HTERT RPE-1 (cell line): ENCODE results near the gene SGIP1.

Source experiments
- in situ Hi-C: fragments of 300-500 bp; cut with MboI; formaldehyde crosslinking; loops from 4 replicates; pipeline ENCODE4 v1.14.3; 2020; ENCODE audit warnings: low sequenced_read_pairs

SGIP1 gene

DNA sequence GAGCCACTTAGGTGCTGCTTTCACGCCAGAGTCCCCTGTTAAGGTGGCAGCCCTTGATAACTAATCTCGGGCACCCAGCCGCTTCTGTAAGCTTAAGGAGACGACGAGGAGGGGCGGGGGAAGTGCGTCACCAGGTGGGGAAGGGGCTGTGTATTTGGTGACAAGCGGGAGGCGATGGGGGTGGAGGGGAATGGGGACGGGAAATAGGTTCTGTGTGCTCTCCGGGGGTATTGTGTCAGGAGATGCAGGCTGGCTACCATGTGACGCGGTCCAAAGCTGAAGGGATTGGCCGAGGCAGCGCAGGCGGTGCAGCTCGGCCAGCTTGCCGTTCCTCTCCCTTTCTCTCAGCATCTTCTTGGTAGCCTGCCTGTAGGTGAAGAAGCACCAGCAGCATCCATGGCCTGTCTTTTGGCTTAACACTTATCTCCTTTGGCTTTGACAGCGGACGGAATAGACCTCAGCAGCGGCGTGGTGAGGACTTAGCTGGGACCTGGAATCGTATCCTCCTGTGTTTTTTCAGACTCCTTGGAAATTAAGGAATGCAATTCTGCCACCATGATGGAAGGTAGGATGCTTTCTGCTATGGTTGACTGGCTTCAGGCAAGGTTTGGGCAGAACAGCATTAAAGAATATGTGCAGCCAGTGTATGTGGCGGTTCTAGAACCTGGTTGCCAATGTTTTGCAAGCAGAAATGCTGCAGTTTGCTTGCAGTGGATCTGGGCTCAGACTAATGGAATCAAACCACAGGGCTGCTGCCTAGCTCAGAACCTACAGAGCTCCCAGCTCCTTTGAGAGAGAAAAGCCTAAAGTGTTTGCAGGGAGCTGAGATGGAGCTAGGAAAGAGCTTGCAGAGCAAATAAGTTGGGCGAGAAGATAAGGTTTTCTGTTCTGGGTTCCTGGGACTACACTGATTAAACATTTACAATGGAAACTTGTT, at the start of gene SGIP1:
Gene SGIP1 (plus strand): TSS at position 350 of the 937 bp plus-strand sequence. CDS start 206 bp downstream, at position 556.
- in situ Hi-C loops = no loop called here

DNA sequence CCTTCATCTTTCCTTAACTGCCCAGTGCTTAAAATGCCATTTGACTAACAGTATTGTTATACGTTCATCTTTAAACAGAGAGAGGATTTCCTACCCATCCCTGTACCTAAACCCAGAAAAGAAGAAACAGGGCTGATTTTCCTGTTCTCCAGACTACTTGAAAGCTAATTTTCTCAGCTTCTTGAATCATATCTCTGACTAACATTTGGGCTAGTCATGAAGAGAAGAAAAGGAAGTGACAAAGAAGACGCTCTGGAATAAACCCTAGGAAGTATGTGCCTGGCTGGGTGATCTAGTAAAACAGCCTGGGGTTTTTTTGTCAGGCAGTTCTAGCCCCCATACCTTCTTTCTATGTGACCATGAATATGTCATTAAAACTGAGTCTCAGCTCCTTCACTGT, 44.8 kb upstream of the SGIP1 start:
- in situ Hi-C loops = no loop called here

DNA sequence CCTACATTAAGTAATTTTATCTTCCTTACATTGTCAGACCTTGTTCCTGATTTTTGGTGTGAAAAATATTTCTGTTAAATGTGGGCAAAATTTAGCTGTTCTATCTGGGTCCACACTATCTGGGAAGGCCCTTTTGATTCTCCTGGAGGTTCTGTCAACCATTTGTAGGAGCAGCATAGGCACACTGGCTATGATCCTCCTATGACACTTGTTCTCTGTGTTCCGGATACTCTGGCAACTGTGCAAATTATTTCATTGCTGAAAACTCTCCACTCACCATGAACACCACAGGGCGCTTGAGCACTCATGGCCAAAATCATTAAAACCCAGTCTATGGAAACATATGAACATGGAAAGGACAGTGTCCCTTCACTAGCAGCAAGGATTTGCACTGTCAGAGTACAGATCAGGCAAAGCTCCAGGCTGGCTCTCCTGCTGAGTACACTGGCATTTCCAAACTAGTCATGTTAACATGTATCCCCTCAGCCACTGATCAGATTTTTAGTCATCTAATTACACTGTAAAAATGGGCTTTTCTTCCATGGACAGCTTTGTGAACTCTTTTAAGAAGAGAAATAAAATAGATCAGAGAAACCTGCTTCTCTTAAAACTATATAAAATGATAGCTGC, 43.9 kb upstream of the SGIP1 start:
- in situ Hi-C loops = no loop called here

- in situ Hi-C loops = no loop called here
These were observed 43.1 kb upstream of the SGIP1 start for GRCh38 chr1:66490816-66491215.

GRCh38 chr1:66492424-66492823, 41.5 kb upstream of the SGIP1 start:
- in situ Hi-C loops = no loop called here

DNA sequence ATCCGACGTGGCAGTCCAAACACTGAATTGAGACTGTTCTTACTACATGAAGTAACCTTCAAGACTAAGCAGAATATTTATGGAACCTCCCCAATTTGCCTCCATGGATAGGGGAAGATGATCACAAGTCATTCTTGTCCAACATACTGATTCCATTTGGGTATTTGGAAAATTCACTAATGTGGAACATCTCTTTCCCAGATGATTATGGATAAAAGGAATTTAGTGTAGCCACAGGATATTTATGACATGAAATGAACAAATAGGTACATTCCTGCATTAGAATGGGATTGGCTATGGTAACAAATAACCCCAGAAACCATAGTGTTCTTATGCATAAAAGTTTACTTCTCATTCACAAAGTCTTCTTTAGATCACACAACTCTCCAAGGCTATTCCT, 40.2 kb upstream of the SGIP1 start:
- in situ Hi-C loops = no loop called here

- in situ Hi-C loops = no loop called here
These were observed 39.5 kb upstream of the SGIP1 start for GRCh38 chr1:66494482-66494881.

- in situ Hi-C loops = no loop called here
These were observed 38.5 kb upstream of the SGIP1 start for GRCh38 chr1:66495495-66495894.

DNA sequence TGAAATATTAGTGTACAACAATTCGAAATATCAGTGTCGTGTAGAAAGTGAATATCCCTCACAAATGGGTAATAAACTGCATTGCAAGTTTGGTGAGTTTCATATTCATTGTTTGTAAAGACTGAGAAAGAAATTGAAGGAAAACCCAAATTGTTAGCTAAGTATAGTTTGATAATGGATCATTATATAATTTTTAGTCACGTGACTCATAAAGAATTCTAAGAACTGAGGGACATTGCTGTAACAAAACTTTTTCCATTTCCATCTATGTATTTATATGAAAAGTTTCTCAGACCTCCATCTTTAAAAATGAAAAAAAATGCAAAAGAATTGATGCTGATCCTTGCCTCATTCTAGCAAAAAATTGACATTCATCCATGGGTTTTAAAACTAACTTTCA, 36.0 kb upstream of the SGIP1 start:
- in situ Hi-C loops = no loop called here

DNA sequence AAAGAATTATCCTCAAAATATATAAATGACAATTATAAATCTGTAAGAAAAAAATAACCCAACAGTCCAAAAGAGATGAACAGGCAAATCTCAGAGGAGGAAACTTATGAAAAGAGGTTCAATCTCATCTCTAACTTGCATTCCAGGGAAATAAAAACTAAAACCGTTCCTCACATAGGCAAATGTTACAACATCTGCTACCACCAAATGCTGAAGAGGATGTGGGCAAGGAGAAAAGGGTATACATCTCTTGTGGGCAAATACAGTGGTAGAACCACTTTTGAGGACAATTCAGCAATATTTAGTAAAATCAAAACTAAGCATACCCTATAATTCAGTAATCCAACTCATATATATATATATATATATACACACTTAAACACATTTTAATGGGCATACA, 33.7 kb upstream of the SGIP1 start:
- in situ Hi-C loops = no loop called here

- in situ Hi-C loops = no loop called here
These were observed 31.9 kb upstream of the SGIP1 start for GRCh38 chr1:66502086-66502485.

- in situ Hi-C loops = no loop called here
These were observed 30.0 kb upstream of the SGIP1 start for GRCh38 chr1:66503841-66504470.

- in situ Hi-C loops = no loop called here
These were observed 28.1 kb upstream of the SGIP1 start for GRCh38 chr1:66505671-66506392.

DNA sequence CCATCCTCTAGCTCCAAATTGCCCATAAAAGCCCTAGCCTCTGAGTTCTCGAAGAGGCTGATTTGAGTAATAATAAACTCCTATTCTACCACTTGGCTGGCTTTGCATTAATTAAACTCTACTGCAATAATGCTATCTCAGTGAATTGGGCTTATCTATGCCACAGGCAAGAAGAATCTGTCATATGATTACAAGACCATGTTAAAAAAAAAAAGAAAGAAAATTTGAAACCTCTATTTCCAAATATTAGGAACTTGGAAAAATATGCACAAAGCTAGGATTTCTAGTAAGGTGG, 27.6 kb upstream of the SGIP1 start:
- in situ Hi-C loops = no loop called here

DNA sequence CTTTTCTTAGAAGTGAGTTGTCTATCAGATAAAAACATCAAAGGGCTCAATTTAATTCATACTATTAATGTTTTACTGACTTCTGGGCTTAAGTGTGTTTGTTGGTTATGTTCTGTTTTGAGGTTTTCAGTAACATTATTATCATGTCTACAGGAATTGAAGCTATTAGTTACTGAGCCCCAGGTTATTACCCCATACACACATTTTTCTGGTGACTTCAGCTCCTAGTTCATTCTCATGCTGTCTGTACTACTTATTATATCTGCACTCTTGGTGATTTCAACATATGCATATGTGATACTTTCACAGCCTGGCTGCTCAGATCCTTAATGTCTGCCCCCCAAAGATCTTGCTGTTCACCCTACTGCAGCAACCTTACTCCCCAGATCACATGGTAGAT, 27.0 kb upstream of the SGIP1 start:
- in situ Hi-C loops = no loop called here

DNA sequence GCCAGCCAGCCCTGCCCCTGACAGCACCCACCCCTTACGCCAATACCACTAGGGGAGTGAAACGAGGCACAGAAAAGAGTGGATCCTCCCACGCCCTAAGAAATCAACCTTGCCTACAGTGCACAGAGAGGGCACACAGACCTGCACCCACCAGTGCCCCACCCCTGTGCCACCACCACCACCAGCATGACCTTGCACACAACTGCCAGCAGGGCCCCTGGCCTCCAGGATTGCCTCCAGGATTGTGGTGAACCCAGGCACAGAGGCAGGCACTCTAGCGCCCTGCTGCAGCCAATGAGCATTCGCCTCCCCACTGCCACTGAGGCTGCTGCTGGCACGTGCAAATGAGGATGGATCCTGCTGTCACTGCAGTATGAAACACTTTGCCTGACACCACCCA, 23.5 kb upstream of the SGIP1 start:
- in situ Hi-C loops = no loop called here

- in situ Hi-C loops = no loop called here
These were observed 22.8 kb upstream of the SGIP1 start for GRCh38 chr1:66511118-66511517.

DNA sequence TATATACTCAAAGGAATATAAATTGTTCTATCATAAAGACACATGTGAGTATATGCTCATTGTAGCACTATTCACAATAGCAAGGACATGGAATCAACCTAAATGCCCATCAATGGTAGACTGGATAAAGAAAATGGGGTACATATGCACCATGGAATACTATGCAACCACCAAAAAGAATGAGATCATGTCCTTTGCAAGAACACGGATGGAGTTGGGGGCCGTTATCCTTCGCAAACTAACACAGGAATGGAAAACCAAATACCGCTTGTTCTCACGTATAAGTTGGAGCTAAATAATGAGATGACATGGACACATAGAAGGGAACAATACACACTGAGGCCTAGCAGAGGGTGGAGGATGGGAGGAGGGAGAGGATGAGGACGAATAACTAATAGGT, 16.0 kb upstream of the SGIP1 start:
- in situ Hi-C loops = no loop called here

DNA sequence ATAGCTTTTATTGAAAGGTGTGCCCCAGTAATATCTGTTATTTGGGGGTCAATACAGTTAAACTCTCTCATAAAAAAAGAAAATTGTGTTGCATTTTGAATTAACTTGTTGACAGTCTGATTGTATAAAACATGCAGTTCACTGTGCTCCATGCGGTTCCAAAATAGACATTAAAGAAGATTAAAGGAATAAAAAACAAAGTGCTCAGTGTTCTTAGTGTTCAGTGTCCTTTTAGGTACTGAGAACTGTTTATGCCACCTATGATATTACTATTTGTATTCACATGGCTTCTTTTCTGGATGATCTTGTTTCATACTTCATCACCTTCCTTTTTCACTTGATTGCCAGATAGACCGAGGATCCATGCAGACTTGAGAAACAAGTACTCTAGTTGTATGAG, 15.3 kb upstream of the SGIP1 start:
- in situ Hi-C loops = no loop called here

DNA sequence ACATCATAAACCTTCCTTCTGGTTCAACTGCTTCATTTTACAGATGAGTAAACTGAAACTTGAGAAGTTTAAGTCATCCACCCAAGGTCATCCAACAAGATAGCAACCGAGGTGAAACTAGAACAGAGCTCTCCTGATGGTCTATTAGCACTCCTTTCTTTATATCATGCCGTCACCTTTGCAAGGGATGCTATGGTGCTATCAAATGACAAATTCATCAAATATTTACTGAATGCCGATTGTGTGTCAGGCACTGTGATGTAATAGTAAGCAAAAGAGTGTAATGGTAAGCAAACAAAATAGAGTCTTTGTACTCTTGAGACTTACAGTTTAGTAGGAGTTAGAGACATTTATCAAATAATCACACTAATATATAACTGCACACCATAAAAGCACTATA, 14.0 kb upstream of the SGIP1 start:
- in situ Hi-C loops = no loop called here

- in situ Hi-C loops = no loop called here
These were observed 13.3 kb upstream of the SGIP1 start for GRCh38 chr1:66520655-66521054.
